ENCODE measurements around the gene GIPC2.

GRCh38 chr1:78126506-78126905 lies 80.7 kb downstream of the GIPC2 start:
- TF ChIP-seq GATA2 (IDR thresholded peaks at IDR 0.05; ENCODE audit: low read depth, low read length) = no peak
- no peak for TF ChIP-seq GATA3 (IDR thresholded peaks at IDR 0.05; ENCODE audit: low read depth, low read length)

Data from SH-SY5Y (cell line).